Lower leg skin (tissue), 4 donors: Measurements from ENCODE around the gene OR2H1. TPM values are rescaled to one million over a fixed set of nuclear protein-coding genes. Genes with fewer than 3 reads are reported as not detected.

Experiments used
- DNase-seq, 2 donors: peaks; one replicate each; pipeline ENCODE4 v3.0.0-alpha.2; 2019; ENCODE audit warnings: low spot score in 2 of 2
- H3K4me3 ChIP-seq: fragments of 200-600 bp; sonication (generic); 2 replicates; pipeline ENCODE4 v1.5.1; 2017; ENCODE audit warnings: mild to moderate bottlenecking, low read depth; ENCODE audit not compliant: poor library complexity, severe bottlenecking
- CTCF ChIP-seq, 3 donors: fragments of 450-650 bp; IDR thresholded peaks; one replicate each; pipeline ENCODE4 v1.5.1; 2016; ENCODE audit warnings: antibody characterized with exemption in 3 of 3, mild to moderate bottlenecking in 3 of 3, moderate library complexity in 2 of 3
- POLR2A ChIP-seq, 2 donors: fragments of 450-650 bp; IDR thresholded peaks; one replicate each; pipeline ENCODE4 v1.6.1; 2016 to 2017; ENCODE audit warnings: antibody characterized with exemption in 2 of 2, mild to moderate bottlenecking in 1 of 2, moderate library complexity in 1 of 2
- WGBS, 2 donors: methylation state at CpG; one replicate each; pipeline ENCODE4 v1.1.5; 2018; 5-methylcytosine and 5-hydroxymethylcytosine counted together
- intact Hi-C: fragments of 100-400 bp; cut with DNase I; formaldehyde crosslinking; loops from one replicate; pipeline ENCODE4 v1.15.0; 2023; ENCODE audit warnings: low total_unique reads
- total RNA-seq, 4 donors: library from RNA; depleted of rRNA; stranded (reverse); fragments of >200 nt; gene quantifications; one replicate each; pipeline ENCODE4 v1.1.0, GENCODE V29; 2016

OR2H1 gene
- total RNA-seq, 4 donors from 2014 or later: not detected

GRCh38 chr6:29506446-29507067 lies 49.6 kb downstream of the OR2H1 start:
- peak; percentile 7 to 74 for DNase-seq
- 67 to 74% methylated on average over 11 of the region's 11 CpGs for WGBS, 2 donors
- TF ChIP-seq POLR2A (IDR thresholded peaks at IDR 0.05) (no peak), CTCF (IDR thresholded peaks at IDR 0.05) (no peak)
- H3K4me3 ChIP-seq: no peak overlapping the region
- intact Hi-C loops: no loop called here

- peak in 1 of 2 donors; percentile 70 for DNase-seq
- 72 to 74% methylated on average over 5 of the region's 5 CpGs for WGBS, 2 donors
- TF ChIP-seq POLR2A (IDR thresholded peaks at IDR 0.05) (no peak), CTCF (IDR thresholded peaks at IDR 0.05) (no peak)
- H3K4me3 ChIP-seq: no peak overlapping the region
- intact Hi-C loops: no loop called here
Observed at GRCh38 chr6:29507319-29507718, 50.4 kb downstream of the OR2H1 start.

GRCh38 chr6:29509239-29509638 lies 52.3 kb downstream of the OR2H1 start:
- peak in 1 of 2 donors; percentile 18 for DNase-seq
- intact Hi-C loops: no loop called here
- TF ChIP-seq POLR2A (IDR thresholded peaks at IDR 0.05) (no peak), CTCF (IDR thresholded peaks at IDR 0.05) (no peak)
- no peak overlapping the region for H3K4me3 ChIP-seq
- 72 to 74% methylated on average over 6 of the region's 6 CpGs for WGBS, 2 donors

DNA sequence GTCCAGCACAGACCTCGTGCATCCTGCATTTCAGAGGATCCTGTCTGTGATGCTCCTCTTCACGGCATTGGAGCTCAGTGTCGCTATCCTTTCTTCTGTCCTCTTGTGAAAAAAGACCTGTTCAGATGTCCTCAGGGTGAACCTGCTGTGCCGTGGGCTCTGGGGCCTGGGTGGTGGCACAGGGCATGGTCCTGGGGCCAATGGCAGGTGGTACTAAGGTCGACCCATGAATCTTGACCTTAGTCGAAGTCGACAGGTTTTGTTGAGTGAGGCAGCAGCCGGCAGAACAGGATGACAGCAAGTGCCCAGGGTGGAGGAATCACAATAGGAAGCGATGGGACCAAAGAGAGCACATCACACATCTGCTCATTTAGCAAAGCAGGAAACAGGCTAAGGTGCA lies 52.8 kb downstream of the OR2H1 start:
- 75 to 85% methylated on average over 9 of the region's 9 CpGs for WGBS, 2 donors
- peak in 1 of 2 donors; percentile 54 for DNase-seq
- intact Hi-C loops: no loop called here
- no peak overlapping the region for H3K4me3 ChIP-seq
- TF ChIP-seq POLR2A (IDR thresholded peaks at IDR 0.05) (no peak), CTCF (IDR thresholded peaks at IDR 0.05) (no peak)

DNA sequence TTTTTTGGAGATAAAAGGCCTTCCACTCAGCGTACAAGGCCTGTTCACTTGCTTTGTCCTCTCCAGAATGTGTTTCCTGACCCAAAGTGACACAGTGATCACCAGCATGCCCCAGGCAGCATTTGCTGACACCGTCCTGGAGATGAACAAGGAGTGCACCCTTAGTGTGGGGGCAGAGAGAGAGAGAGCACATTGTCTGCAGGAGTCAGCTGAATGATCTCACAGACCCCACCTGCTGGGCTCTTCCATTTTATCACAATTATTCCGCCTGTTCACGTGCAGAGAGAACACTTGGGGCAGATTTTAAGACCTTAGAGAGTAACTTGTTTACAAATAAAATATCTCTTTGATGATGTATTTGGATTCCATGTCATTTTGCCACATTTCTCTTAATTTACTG lies 53.2 kb downstream of the OR2H1 start:
- WGBS, 2 donors: 42 to 43% methylated on average over 4 of the region's 4 CpGs
- DNase-seq: peak in 1 of 2 donors; percentile 46

More for the DNA sequence above, 53.2 kb downstream of the OR2H1 start:
- TF ChIP-seq POLR2A (IDR thresholded peaks at IDR 0.05) (no peak), CTCF (IDR thresholded peaks at IDR 0.05) (no peak)
- H3K4me3 ChIP-seq: no peak overlapping the region
- intact Hi-C loops: no loop called here
